22Rv1 (cell line): ENCODE measurements around the gene PALM.

Experiments used
- H3K27ac ChIP-seq: fragments of 450-650 bp; 2 replicates; pipeline ENCODE4 v1.5.1; 2017
- CTCF ChIP-seq: fragments of 450-650 bp; IDR thresholded peaks from 2 replicates; pipeline ENCODE4 v1.5.1; 2017; ENCODE audit warnings: mild to moderate bottlenecking
- ZFX ChIP-seq: fragments of 450-650 bp; IDR thresholded peaks from 2 replicates; pipeline ENCODE4 v1.6.1; 2017; ENCODE audit warnings: antibody characterized with exemption, borderline replicate concordance

The PALM gene

GRCh38 chr19:756236-756635, 47.5 kb downstream of the PALM start:
- H3K27ac ChIP-seq, result no peak overlapping the region
- TF ChIP-seq CTCF (no peak), ZFX (no peak)

GRCh38 chr19:756821-757688, 48.3 kb downstream of the PALM start:
- no peak overlapping the region for H3K27ac ChIP-seq
- TF ChIP-seq ZFX (no peak), CTCF (no peak)

GRCh38 chr19:757811-758668, 49.3 kb downstream of the PALM start:
- TF ChIP-seq CTCF (no peak), ZFX (no peak)
- no peak overlapping the region for H3K27ac ChIP-seq

- no peak overlapping the region for H3K27ac ChIP-seq
- TF ChIP-seq CTCF, result no peak
- TF ChIP-seq ZFX, result no peak
Observed at GRCh38 chr19:763181-763580, 54.4 kb downstream of the PALM start.

GRCh38 chr19:763869-764268, 55.1 kb downstream of the PALM start:
- no peak overlapping the region for H3K27ac ChIP-seq
- TF ChIP-seq ZFX (no peak), CTCF (no peak)

- TF ChIP-seq CTCF, result no peak
- no peak overlapping the region for H3K27ac ChIP-seq
Observed at GRCh38 chr19:764301-764700, 55.6 kb downstream of the PALM start.

GRCh38 chr19:765179-765738, 56.5 kb downstream of the PALM start:
- TF ChIP-seq CTCF, result no peak
- no peak for TF ChIP-seq ZFX
- no peak overlapping the region for H3K27ac ChIP-seq
